Hepatocyte (in vitro differentiated cells): ENCODE data around the gene NUAK1.

Experiments used
- EZH2 ChIP-seq: fragments of 200-600 bp; sonication (generic); IDR thresholded peaks from 2 replicates; pipeline ENCODE4 v1.6.1; 2016; ENCODE audit warnings: antibody characterized with exemption, mild to moderate bottlenecking, borderline replicate concordance
- EZH2phosphoT487 ChIP-seq: fragments of 200-600 bp; sonication (generic); IDR thresholded peaks from one replicate; pipeline ENCODE4 v1.6.1; 2018; ENCODE audit warnings: antibody characterized with exemption, mild to moderate bottlenecking, low read depth, moderate library complexity; ENCODE audit not compliant: unreplicated experiment, severe bottlenecking
- TF ChIP-seq, protein P1 (sequence below): fragments of 200-600 bp; sonication (generic); IDR thresholded peaks from 2 replicates; pipeline ENCODE4 v1.5.1; 2016; ENCODE audit warnings: antibody characterized with exemption, mild to moderate bottlenecking; ENCODE audit not compliant: poor library complexity

DNA sequence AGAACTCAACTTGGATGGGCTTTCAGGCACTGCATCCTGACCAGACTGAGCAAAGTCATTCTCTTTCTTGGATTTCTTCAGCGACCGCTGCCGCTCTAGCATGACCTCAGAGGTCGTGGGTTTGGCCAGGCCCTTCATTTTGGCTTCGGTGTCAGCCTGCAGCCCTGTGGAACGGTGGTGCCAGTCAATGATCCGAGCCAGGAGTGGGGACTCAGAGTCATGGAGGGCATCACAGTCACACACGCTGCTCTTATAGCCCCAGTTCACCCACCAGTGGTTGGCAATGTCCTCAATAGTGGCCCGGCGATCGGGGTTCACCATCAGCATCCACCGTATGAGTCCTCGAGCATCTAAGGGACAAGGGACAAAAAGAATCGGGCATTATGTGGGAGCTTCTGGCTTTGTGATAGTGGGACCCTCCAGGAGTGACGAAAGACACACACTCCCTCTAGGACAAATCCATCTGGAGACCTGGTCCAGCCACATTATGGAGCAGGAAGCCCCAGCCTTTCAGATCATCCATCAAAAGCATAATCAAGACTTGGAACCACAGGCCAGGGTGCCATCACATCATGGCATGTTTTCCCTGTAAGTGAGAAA, 71.0 kb downstream of the NUAK1 start:
- TF ChIP-seq, protein P1, sequence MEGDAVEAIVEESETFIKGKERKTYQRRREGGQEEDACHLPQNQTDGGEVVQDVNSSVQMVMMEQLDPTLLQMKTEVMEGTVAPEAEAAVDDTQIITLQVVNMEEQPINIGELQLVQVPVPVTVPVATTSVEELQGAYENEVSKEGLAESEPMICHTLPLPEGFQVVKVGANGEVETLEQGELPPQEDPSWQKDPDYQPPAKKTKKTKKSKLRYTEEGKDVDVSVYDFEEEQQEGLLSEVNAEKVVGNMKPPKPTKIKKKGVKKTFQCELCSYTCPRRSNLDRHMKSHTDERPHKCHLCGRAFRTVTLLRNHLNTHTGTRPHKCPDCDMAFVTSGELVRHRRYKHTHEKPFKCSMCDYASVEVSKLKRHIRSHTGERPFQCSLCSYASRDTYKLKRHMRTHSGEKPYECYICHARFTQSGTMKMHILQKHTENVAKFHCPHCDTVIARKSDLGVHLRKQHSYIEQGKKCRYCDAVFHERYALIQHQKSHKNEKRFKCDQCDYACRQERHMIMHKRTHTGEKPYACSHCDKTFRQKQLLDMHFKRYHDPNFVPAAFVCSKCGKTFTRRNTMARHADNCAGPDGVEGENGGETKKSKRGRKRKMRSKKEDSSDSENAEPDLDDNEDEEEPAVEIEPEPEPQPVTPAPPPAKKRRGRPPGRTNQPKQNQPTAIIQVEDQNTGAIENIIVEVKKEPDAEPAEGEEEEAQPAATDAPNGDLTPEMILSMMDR = no peak
- TF ChIP-seq EZH2phosphoT487 (no peak), EZH2 (no peak)
